Karpas-422 (cell line): ENCODE measurements around the gene LIME1. TPM values are rescaled to one million over a fixed set of nuclear protein-coding genes. Genes with fewer than 3 reads are reported as not detected.

Source experiments
- DNase-seq: peaks from one replicate; pipeline ENCODE4 v3.0.0-alpha.2; 2015
- H2AFZ ChIP-seq: fragments of 200-600 bp; sonication (generic); 2 replicates; pipeline ENCODE4 v1.6.1; 2014; ENCODE audit warnings: antibody characterized with exemption, low read length, mixed read lengths
- H3K27ac ChIP-seq: fragments of 200-600 bp; sonication (generic); 2 replicates; pipeline ENCODE4 v1.5.1; 2014; ENCODE audit warnings: mild to moderate bottlenecking, low read length, moderate library complexity
- H3K27me3 ChIP-seq: fragments of 200-600 bp; sonication (generic); 2 replicates; pipeline ENCODE4 v1.6.1; 2014; ENCODE audit warnings: low read length, mixed read lengths
- H3K36me3 ChIP-seq: fragments of 200-600 bp; sonication (generic); 2 replicates; pipeline ENCODE4 v1.6.1; 2014; ENCODE audit warnings: low read length, mixed read lengths; ENCODE audit not compliant: insufficient read depth
- H3K4me1 ChIP-seq: fragments of 200-600 bp; sonication (generic); 2 replicates; pipeline ENCODE4 v1.6.1; 2014; ENCODE audit warnings: mild to moderate bottlenecking, low read length, mixed read lengths
- H3K4me2 ChIP-seq: fragments of 200-600 bp; sonication (generic); 2 replicates; pipeline ENCODE4 v1.6.1; 2014; ENCODE audit warnings: low read length, low read depth, mild to moderate bottlenecking; ENCODE audit not compliant: poor library complexity, severe bottlenecking
- H3K4me3 ChIP-seq: fragments of 200-600 bp; sonication (generic); 2 replicates; pipeline ENCODE4 v1.5.1; 2014; ENCODE audit warnings: mild to moderate bottlenecking, antibody characterized with exemption, low read length, mixed read lengths
- H3K79me2 ChIP-seq: fragments of 200-600 bp; sonication (generic); 2 replicates; pipeline ENCODE4 v1.6.1; 2014; ENCODE audit warnings: mild to moderate bottlenecking, low read length, mixed read lengths
- H3K9ac ChIP-seq: fragments of 200-600 bp; sonication (generic); 2 replicates; pipeline ENCODE4 v1.6.0; 2014; ENCODE audit warnings: low read length
- H3K9me2 ChIP-seq: fragments of 200-600 bp; sonication (generic), shearing (Covaris generic); replicated peaks from 2 replicates; pipeline ENCODE4 v1.6.0; 2014; ENCODE audit warnings: mild to moderate bottlenecking, low read length, moderate library complexity; ENCODE audit not compliant: insufficient read depth
- H3K9me3 ChIP-seq: fragments of 300-700, 200-600 bp; sonication (generic); 2 replicates; pipeline ENCODE4 v1.6.1; 2014; ENCODE audit warnings: low read length, mixed read lengths
- H4K20me1 ChIP-seq: fragments of 200-600 bp; sonication (generic); 2 replicates; pipeline ENCODE4 v1.6.1; 2014; ENCODE audit warnings: mild to moderate bottlenecking, antibody characterized with exemption, low read length, low read depth; ENCODE audit not compliant: insufficient read depth
- total RNA-seq: library from RNA; depleted of rRNA; stranded (reverse); fragments of >200 nt; shearing (Covaris generic); gene quantifications from 2 replicates; pipeline ENCODE4 v1.2.3, GENCODE V29; 2014; ENCODE audit warnings: low replicate concordance

Gene LIME1
- total RNA-seq, 1 experiment from 2014 or later, result 3.4 TPM

GRCh38 chr20:63740070-63740626 lies 3.7 kb downstream of the LIME1 start:
- Histone ChIP-seq H3K4me1 (peaks cover 26% of the 10 kb centered on the region), H3K9ac (peak overlapping the region; percentile 70), H4K20me1 (peaks cover 16% of the 10 kb centered on the region), H3K27ac (no peak overlapping the region), H3K79me2 (no peaks in the 10 kb centered on the region), H3K27me3 (no peaks in the 10 kb centered on the region), H3K9me3 (no peaks in the 10 kb centered on the region), H3K9me2 (no peaks in the 10 kb centered on the region), H3K4me3 (peak overlapping the region; percentile 65), H2AFZ (no peak overlapping the region), H3K36me3 (no peaks in the 10 kb centered on the region; the same call in 1 of the 2 replicates), H3K4me2 (peak overlapping the region; percentile 77)
- DNase-seq, result peak; percentile 59

GRCh38 chr20:63740627-63741353 lies 4.3 kb downstream of the LIME1 start:
- H2AFZ ChIP-seq, result no peak overlapping the region
- H3K79me2 ChIP-seq, result no peaks in the 10 kb centered on the region
- H3K9me2 ChIP-seq, result no peaks in the 10 kb centered on the region
- no peaks in the 10 kb centered on the region; the same call in 1 of the 2 replicates for H3K36me3 ChIP-seq
- peak overlapping the region; percentile 77 for H3K4me2 ChIP-seq
- peak overlapping the region; percentile 70 for H3K9ac ChIP-seq
- peaks cover 13% of the 10 kb centered on the region for H4K20me1 ChIP-seq
- H3K9me3 ChIP-seq, result no peaks in the 10 kb centered on the region
- no peak overlapping the region for H3K27ac ChIP-seq
- peak; percentile 66 for DNase-seq
- peaks cover 26% of the 10 kb centered on the region for H3K4me1 ChIP-seq
- H3K4me3 ChIP-seq, result peak overlapping the region; percentile 65
- H3K27me3 ChIP-seq, result no peaks in the 10 kb centered on the region

- Histone ChIP-seq H3K9me3 (no peaks in the 10 kb centered on the region), H2AFZ (no peak overlapping the region), H3K4me3 (no peak overlapping the region), H3K27me3 (no peaks in the 10 kb centered on the region), H3K9me2 (no peaks in the 10 kb centered on the region), H3K27ac (no peak overlapping the region), H3K9ac (no peak overlapping the region), H3K4me2 (no peak overlapping the region), H3K79me2 (no peaks in the 10 kb centered on the region), H3K4me1 (peaks cover 24% of the 10 kb centered on the region), H4K20me1 (peaks cover 10% of the 10 kb centered on the region), H3K36me3 (no peaks in the 10 kb centered on the region; the same call in 1 of the 2 replicates)
- no peak for DNase-seq
Observed at GRCh38 chr20:63741354-63741675, 4.9 kb downstream of the LIME1 start.

- H3K4me2 ChIP-seq, result no peak overlapping the region
- no peaks in the 10 kb centered on the region for H3K27me3 ChIP-seq
- peaks cover 24% of the 10 kb centered on the region for H3K4me1 ChIP-seq
- H2AFZ ChIP-seq, result no peak overlapping the region
- no peaks in the 10 kb centered on the region for H3K79me2 ChIP-seq
- peaks cover 4% of the 10 kb centered on the region for H4K20me1 ChIP-seq
- DNase-seq, result no peak
- no peak overlapping the region for H3K27ac ChIP-seq
- no peaks in the 10 kb centered on the region for H3K9me2 ChIP-seq
- no peak overlapping the region for H3K9ac ChIP-seq
- H3K4me3 ChIP-seq, result no peak overlapping the region
- H3K9me3 ChIP-seq, result no peaks in the 10 kb centered on the region
- no peaks in the 10 kb centered on the region; the same call in 1 of the 2 replicates for H3K36me3 ChIP-seq
Observed at GRCh38 chr20:63741676-63742380, 5.4 kb downstream of the LIME1 start.

- Histone ChIP-seq H3K79me2 (no peaks in the 10 kb centered on the region), H3K4me1 (peaks cover 20% of the 10 kb centered on the region), H2AFZ (no peak overlapping the region), H3K4me3 (no peak overlapping the region), H3K9ac (no peak overlapping the region), H3K9me2 (no peaks in the 10 kb centered on the region), H3K4me2 (no peak overlapping the region), H3K27me3 (no peaks in the 10 kb centered on the region), H3K27ac (no peak overlapping the region), H3K9me3 (no peaks in the 10 kb centered on the region), H3K36me3 (no peaks in the 10 kb centered on the region), H4K20me1 (no peaks in the 10 kb centered on the region; the same call in 1 of the 2 replicates)
- DNase-seq, result no peak
Observed at GRCh38 chr20:63742381-63743024, 6.0 kb downstream of the LIME1 start.

GRCh38 chr20:63743210-63743970 lies 6.9 kb downstream of the LIME1 start:
- H3K4me2 ChIP-seq, result no peak overlapping the region
- H2AFZ ChIP-seq, result no peak overlapping the region
- no peaks in the 10 kb centered on the region for H3K27me3 ChIP-seq
- H4K20me1 ChIP-seq, result no peaks in the 10 kb centered on the region; the same call in 1 of the 2 replicates
- H3K4me3 ChIP-seq, result no peak overlapping the region
- no peak overlapping the region for H3K27ac ChIP-seq
- H3K9ac ChIP-seq, result no peak overlapping the region
- no peak for DNase-seq
- H3K4me1 ChIP-seq, result peaks cover 20% of the 10 kb centered on the region
- H3K36me3 ChIP-seq, result no peaks in the 10 kb centered on the region
- no peaks in the 10 kb centered on the region for H3K9me2 ChIP-seq
- H3K9me3 ChIP-seq, result no peaks in the 10 kb centered on the region
- no peaks in the 10 kb centered on the region for H3K79me2 ChIP-seq

- no peaks in the 10 kb centered on the region for H3K9me2 ChIP-seq
- no peak overlapping the region for H3K4me2 ChIP-seq
- H3K27ac ChIP-seq, result no peak overlapping the region
- DNase-seq, result no peak
- no peaks in the 10 kb centered on the region for H3K27me3 ChIP-seq
- no peak overlapping the region for H3K9ac ChIP-seq
- no peaks in the 10 kb centered on the region for H3K36me3 ChIP-seq
- no peaks in the 10 kb centered on the region for H4K20me1 ChIP-seq
- H2AFZ ChIP-seq, result no peak overlapping the region
- H3K4me3 ChIP-seq, result no peak overlapping the region
- H3K4me1 ChIP-seq, result peaks cover 19% of the 10 kb centered on the region
- no peaks in the 10 kb centered on the region for H3K9me3 ChIP-seq
- H3K79me2 ChIP-seq, result no peaks in the 10 kb centered on the region
Observed at GRCh38 chr20:63744158-63744557, 7.7 kb downstream of the LIME1 start.
